IPS DF 4.7 (cell line): ENCODE data around the gene SMYD3.
"Not testable (repeated sequence)": the region's sequence is repeated elsewhere in the genome, so short reads cannot be mapped to it uniquely, and the experiment has no call there.

Experiments used
- DNase-seq: peaks from one replicate; pipeline ENCODE4 v3.0.0-alpha.2; 2013; ENCODE audit warnings: low spot score; ENCODE audit errors: extremely low read depth

SMYD3 gene

GRCh38 chr1:245963649-245964048 is 543.4 kb downstream of the SMYD3 start:
- no peak for DNase-seq

GRCh38 chr1:245962453-245962852 is 544.6 kb downstream of the SMYD3 start:
- DNase-seq, result no peak

GRCh38 chr1:245961137-245961540 is 545.9 kb downstream of the SMYD3 start:
- no peak for DNase-seq

- no peak for DNase-seq
These were observed 546.9 kb downstream of the SMYD3 start for GRCh38 chr1:245960171-245960570.

GRCh38 chr1:245958016-245958415 is 549.1 kb downstream of the SMYD3 start:
- no peak for DNase-seq

GRCh38 chr1:245957427-245957826 is 549.7 kb downstream of the SMYD3 start:
- no peak for DNase-seq

- no peak for DNase-seq
These were observed 550.9 kb downstream of the SMYD3 start for GRCh38 chr1:245956225-245956624.

- DNase-seq, result no peak
These were observed 553.0 kb downstream of the SMYD3 start for GRCh38 chr1:245953876-245954660.

- no peak for DNase-seq
These were observed 554.6 kb downstream of the SMYD3 start for GRCh38 chr1:245952383-245953026.

- no peak for DNase-seq
These were observed 558.3 kb downstream of the SMYD3 start for GRCh38 chr1:245948786-245949185.

GRCh38 chr1:245946905-245947304 is 560.2 kb downstream of the SMYD3 start:
- no peak for DNase-seq

- not testable (repeated sequence) for DNase-seq
These were observed 561.9 kb downstream of the SMYD3 start for GRCh38 chr1:245945136-245945535.

GRCh38 chr1:245942856-245943255 is 564.2 kb downstream of the SMYD3 start:
- DNase-seq, result no peak

- not testable (repeated sequence) for DNase-seq
These were observed 565.3 kb downstream of the SMYD3 start for GRCh38 chr1:245941771-245942170.

GRCh38 chr1:245939756-245940345 is 567.2 kb downstream of the SMYD3 start:
- DNase-seq, result no peak

- no peak for DNase-seq
These were observed 569.0 kb downstream of the SMYD3 start for GRCh38 chr1:245938046-245938435.

- DNase-seq, result no peak
These were observed 569.6 kb downstream of the SMYD3 start for GRCh38 chr1:245937316-245938045.

- no peak for DNase-seq
These were observed 572.7 kb downstream of the SMYD3 start for GRCh38 chr1:245934409-245934808.

- no peak for DNase-seq
These were observed 573.5 kb downstream of the SMYD3 start for GRCh38 chr1:245933431-245934045.

- no peak for DNase-seq
These were observed 574.6 kb downstream of the SMYD3 start for GRCh38 chr1:245932302-245932972.

GRCh38 chr1:245931450-245931849 is 575.6 kb downstream of the SMYD3 start:
- DNase-seq, result no peak
